HG03354 (cell line): ENCODE measurements around the gene SLC16A5.

Source experiments
- ATAC-seq: cut with Tn5 transposase; IDR thresholded peaks from one replicate; pipeline ENCODE4 v1.9.1; 2021; ENCODE audit warnings: mild to moderate bottlenecking; ENCODE audit not compliant: unreplicated experiment, poor library complexity, severe bottlenecking

The SLC16A5 gene

DNA sequence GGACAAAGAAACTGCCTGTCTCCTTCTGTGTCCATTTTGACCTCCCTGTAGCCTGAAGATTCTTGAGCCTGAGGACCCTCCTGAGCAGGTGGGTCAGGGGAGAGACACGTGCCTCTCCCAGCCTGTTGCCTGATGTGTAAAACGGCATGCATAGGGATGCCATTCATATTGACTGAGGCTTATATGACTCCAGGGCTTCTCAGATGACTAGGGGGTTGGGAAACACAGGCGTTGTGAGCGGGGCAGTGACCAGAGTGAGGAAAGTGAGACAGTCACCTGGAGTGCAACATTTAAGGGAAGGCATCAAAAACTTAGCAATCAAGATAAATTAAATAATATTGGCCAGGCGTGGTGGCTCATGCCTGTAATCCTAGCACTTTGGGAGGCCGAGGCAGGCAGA, 5.1 kb upstream of the SLC16A5 start:
- ATAC-seq: no peak

DNA sequence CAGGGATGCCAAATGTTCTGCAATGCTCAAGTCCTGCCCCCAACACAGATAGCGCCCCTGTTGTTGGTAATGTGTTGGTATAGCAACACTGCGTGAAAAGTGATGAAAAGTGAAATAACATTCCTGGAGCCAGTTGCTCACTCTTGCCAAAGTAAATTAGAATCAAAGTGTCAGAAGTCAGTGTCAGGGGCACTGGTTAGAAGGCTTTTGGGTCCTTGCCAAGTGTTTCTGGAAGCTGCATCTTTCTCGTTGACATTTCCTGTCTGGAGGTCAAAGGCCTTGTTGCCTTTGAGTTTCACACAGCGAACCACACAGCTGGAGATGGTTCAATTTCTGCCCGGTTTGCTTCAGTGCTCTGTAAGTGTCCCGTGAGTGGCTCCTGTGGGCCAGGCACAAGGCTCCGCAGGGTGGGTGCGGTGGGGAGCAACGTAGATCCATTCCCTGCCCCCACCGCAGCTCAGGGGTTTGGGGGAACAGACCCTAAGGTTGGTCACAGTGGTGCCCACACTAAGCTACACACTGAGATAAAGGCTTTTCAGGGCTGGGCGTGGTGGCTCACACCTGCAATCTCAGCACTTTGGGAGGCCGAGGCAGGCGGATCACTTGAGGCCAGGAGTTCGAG, 3.6 kb upstream of the SLC16A5 start:
- no peak for ATAC-seq

DNA sequence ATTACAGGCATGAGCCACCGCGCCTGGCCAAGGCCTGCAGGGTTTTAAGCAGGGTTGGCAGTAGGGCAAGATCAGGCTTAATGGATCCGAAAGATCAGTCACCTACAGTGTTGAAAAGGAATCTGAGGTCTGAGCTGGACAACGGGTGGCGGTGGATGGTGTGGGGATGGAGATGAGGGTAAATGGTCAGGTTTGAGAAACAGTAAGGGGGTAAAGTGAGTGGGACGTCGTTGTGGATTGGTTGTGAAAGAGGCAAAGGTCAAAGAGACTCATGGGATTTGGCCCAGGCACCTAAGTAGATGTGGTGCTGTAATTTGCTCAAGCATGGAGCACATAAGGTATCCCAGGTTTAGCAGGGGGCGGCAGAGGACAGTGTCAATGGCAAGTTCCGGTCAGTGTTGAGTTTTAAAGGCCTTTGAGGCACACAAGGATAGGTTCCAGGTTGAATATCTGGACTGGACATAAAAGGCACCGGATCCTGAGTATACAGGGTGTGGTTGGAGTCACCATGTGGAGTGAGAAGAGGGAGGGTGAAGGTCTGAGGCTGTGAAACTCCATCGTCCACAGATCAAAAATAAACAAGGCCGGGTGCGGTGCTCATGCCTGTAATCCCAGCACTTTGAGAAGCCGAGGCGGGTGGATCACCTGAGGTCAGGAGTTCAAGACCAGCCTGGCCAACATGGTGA, 1.1 kb upstream of the SLC16A5 start:
- ATAC-seq: no peak

DNA sequence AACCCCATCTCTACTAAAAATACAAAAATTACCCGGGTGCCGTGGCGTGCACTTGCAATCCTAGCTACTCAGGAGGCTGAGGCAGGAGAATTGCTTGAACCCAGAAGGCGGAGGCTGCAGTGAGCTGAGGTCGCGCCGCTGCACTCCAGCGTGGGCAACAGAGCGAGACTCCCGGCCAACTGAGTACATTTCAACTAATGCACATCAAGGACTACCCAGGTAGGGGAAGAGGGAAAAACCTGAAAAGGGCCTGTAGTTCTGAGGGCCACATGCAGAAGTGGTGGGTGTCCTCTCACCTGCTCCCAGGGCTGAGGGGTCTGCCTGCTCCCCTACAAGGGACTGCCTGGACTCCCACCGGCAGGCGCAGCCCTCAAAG, 584 bp upstream of the SLC16A5 start:
- ATAC-seq: no peak

DNA sequence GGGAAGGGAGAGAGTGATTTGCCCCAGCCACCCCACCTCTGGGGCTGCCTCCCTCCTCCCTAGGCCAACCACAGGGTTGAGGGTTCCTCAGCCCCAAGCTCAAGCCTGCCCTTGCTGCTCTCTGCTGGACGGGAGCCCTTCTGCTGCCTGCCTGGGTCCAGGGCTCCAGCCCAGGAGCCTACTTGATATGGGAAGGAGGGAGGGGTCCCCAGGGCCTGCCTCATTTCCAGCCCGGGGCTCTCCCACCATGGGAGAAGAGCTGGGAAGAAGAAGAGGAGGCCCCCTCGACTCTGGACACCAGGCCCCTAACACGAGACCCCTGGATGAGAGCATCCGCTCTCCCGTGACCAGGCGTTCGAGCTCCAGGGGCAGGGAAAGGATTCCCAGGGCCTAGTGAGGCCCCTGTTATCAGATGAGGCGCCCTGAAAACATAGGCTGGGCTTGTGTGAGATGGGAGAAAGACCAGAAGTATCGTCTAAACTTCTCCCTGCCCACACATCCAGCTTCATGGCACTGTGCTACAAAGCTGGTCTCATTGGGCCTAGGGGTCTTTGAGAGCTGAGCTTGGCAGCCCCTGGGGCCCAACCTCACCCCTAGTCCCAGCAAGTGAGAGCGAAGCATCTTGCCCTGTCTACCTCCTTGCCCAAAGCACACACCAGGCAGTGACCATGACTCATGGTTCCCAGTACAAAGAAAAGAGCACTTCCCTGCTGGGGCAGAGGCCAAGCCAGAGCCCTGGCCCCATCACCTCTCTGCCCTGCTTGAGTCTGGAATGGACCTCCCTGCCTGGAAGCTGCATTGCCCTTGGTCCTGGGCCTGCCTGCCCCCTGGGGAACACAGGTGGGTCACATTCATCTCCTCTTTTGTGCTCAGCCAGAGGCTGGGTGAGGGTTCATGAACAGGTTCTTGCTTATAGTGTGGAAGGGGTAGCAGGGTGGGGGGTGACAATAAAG, 987 bp downstream of the SLC16A5 start:
- ATAC-seq: peak; percentile 18

DNA sequence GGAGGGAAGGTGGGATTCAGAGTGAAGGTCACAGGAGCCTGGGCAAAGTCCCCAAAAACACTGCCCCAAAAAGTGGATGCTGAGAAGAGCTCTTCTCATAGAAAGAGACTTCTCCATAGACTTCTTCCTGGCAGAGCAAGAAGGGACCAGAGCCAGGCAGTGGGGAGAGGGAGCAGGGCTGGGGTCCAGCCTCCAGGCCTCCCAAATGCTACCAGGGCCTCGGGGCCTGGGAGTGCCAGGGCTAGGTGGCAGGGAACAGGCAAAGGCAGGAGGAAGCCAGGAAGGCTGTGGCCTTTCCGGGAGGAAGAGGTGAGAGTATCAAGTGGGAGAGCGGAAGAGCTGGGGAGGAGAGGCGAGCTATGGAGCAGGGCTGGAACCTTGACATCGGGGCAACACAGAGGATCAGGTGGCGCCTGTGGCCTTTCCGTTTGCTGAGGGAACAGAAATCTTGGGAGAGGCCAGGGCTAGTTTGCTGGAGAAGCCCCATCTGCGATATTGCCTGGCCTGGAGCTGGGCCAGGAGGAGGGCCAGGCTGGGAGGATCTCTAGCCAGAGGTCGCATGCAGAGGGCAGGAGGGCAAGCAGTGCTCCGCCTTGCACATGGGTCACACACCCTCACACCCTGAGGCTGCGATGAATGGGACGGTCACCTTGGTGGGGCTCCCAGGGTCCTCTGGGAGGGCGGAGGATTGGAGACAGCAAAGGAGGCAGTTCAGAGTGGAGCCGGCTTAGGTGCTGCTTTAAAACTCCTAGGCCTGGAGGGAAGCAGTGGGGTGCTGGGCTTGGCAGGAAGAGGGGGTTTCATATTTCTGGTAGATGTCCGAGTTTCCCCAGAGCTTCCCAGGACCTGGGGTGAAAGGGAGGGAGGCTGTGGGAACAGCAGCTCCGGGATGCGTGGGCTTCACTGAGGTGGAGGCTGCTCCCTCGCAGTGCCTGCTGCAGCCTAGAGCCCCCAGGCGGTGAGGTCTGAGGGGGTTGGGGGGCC, 3.4 kb downstream of the SLC16A5 start:
- no peak for ATAC-seq

DNA sequence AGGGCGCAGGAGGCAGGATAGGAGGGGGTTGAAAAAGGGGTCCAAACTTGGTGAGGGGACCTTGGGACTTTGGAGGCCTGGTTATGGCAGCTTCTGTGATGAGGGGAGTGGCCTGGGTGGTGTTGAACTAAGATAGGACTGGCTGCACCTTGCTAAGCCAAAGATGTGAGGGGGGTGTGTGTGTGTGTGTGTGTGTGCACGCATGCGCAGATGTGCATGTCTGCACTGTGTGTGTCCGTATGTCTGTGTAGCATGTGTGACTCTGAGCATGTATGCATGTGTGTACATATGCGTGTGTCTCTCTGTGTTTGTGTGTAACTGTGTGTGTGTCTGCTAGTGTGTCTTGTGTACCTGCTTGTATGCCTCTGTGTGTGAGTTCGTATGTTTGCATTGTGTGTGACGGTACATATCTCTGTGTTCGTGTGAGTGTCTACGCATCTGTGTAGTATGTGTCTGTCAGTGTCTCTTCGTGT, 4.1 kb downstream of the SLC16A5 start:
- no peak for ATAC-seq

DNA sequence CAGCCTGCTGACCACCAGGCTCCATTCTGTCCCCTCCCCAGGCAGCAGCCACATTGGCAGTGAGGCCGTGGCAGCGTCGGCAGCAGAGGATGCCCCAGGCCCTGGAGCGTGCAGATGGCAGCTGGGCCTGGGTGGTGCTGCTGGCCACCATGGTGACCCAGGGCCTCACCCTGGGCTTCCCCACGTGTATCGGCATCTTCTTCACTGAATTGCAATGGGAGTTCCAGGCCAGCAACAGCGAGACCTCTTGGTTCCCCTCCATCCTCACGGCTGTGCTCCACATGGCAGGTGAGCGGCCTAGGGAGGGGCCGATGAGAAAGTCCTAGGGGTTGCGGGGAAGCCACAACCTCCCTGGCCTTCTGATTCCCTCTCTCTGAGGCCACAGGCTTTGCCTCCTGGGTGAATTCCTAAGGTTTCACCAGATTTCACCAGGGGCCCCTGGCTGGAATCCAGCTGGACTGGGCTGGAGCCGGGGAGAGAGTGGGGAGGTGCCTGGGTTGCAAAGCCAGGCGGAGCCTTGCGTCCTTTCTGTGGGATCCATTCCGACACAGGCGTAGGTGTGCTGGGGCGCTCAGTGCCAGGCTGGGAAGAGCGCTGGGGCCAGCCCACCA, 5.9 kb downstream of the SLC16A5 start:
- ATAC-seq: no peak

DNA sequence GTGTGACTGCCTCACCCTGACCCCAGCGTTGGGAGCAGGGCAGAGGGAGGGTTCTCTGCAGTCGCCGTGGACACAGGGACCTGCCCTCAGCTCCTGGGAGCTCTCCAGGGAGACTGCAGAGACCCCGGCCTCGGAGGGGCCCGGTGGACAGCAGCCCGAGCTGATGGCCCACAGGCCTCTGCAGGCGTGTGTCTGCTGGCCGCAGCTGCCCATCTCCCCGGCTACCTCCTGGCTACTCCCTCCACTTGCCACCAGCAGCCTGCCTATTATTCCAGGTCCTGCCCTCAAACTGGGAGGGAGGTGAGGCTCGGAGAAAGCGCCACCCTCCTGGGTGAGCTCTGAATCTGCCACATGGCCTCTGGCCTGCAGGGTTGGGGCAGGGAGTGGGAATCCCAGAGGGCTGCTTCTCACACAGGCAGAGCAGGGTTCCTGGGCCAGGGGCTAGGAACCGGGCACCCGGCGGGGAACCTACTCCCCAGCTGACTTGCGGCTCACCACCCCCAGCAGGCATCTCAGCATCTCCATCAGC, 7.2 kb downstream of the SLC16A5 start:
- ATAC-seq: no peak

DNA sequence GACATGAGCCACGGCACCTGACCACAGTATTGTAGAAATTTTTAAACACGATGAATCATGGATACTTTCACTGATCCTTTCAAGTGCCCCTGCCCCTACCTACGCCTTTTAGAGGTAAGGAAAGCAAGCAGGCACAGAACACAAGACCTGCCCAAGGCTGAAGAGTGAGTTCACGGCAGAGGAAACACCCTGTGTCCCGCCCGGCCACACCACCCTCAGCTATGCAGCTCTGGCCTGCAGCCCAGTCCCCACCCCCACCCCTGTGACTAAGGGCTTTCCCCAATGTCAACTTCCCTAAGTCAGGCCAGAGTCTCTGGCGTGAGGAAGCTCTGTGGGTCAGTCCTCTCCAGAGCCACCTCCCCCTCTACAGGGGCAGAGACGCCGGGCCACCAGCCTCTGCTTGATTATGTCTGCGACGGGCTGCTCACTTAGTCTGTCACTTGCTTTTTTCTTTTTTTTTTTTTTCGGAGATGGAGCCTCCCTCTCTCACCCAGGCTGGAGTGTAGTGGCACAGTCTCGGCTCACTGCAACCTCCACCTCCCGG, 8.4 kb downstream of the SLC16A5 start:
- no peak for ATAC-seq

DNA sequence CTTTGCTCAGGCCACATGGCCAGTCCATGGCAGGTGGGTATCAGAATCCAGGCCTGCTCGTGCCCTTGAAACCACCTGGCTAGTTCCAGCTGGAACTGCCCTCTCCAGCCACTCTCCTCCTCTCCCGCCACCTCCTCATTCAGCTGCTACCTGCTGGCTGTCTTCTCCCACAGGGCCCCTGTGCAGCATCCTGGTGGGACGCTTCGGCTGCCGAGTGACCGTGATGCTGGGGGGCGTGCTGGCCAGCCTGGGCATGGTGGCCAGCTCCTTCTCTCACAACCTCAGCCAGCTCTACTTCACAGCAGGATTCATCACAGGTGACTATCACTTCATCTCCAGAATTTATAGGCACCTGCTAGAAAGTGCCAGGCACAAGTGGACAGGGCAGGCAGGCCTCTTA, 10.1 kb downstream of the SLC16A5 start:
- no peak for ATAC-seq

DNA sequence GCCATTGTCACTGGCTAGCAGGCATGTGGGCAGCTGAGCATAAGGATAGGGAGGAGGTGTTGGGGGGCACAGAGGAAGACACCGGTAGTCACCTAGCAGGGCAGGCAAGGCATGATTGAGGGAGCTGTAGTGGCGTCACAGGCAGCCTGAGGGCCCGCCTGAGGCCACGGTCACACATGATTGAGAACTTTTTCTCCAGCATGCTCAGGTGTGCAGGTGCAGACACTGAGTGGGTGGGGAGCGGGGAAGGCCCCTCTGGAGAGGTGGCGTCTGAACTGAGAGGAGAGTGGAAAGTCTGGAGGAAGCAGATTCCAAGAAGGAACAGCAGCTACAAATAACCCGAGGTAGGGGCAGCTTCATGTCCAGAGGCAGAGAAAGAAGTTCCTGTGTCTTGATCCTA, 11.1 kb downstream of the SLC16A5 start:
- ATAC-seq: no peak

DNA sequence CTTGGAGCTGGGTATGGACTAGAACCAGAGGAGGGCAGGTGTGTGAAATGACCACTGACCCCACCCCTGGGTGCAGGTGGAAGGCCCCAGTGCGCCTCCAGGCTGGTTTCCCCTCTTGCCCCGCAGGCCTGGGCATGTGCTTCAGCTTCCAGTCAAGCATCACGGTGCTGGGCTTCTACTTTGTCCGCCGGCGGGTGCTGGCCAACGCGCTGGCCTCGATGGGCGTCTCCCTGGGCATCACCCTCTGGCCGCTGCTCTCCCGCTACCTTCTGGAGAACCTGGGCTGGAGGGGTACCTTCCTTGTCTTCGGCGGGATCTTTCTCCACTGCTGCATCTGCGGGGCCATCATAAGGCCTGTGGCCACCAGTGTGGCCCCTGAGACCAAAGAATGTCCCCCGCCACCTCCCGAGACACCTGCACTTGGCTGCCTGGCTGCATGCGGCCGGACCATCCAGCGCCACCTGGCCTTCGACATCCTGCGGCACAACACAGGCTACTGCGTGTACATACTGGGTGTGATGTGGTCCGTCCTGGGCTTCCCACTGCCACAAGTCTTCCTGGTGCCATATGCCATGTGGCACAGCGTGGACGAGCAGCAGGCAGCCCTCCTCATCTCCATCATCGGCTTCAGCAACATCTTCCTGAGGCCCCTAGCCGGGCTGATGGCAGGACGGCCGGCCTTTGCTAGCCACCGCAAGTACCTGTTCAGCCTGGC, 12.3 kb downstream of the SLC16A5 start:
- no peak for ATAC-seq

DNA sequence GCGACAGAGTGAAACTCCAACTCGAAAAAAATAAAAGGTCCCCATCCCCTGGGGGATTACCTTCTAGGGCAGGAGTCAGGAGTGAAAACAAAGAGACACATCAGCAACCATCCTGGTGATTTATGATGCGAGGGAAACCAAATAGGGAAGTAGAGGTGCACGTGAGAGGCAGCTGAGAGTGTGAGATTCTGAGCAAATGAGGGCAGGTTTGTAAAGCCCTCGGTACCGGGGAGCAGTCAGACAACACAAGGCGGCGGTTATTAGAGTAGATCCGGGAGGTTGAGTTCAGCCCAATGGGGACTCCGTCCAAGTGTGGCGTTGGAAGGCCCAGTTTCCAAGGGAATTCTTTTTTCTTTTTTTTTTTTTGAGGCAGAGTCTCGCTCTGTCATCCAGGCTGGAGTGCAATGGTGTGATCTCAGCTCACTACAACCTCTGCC, 14.6 kb downstream of the SLC16A5 start:
- ATAC-seq: no peak

DNA sequence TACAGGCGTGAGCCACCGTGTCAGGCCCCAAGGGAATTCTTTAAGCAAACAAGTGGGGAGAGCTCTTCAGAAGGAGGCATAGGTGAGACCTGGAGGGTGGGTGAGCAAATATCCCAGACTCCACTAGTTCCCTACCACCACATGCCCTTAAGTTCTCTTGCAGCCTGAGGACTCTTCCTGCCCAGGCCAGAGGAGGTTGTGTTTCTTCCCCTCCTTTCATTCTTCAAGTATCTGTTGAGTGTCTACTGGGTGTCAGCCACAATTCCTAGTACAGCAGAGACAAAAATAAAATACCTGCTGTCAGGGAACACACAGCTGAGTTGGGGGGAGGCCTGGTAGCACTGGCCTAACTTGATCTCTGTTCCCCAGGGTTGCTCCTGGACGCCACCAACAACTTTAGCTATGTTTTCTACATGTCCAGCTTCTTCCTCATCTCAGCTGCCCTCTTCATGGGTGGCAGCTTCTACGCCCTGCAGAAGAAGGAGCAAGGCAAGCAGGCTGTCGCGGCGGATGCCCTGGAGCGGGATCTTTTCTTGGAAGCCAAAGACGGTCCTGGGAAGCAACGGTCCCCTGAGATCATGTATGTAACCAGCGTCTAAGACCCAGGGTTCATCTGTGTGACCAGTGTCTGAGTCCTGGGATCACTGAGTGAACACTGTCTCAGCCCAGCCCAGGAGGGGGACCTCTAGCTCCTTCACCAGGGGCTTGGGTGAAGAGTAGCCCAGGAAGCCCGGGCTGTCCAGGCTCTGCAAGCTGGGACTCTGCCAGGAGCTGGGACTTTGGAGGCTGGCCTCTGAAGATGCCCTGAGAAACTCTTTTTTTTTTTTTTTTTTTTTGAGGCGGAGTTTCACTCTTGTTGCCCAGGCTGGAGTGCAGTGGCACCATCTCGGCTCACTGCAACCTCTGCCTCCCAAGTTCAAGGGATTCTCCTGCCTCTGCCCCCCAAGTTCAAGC, 16.1 kb downstream of the SLC16A5 start:
- no peak for ATAC-seq

DNA sequence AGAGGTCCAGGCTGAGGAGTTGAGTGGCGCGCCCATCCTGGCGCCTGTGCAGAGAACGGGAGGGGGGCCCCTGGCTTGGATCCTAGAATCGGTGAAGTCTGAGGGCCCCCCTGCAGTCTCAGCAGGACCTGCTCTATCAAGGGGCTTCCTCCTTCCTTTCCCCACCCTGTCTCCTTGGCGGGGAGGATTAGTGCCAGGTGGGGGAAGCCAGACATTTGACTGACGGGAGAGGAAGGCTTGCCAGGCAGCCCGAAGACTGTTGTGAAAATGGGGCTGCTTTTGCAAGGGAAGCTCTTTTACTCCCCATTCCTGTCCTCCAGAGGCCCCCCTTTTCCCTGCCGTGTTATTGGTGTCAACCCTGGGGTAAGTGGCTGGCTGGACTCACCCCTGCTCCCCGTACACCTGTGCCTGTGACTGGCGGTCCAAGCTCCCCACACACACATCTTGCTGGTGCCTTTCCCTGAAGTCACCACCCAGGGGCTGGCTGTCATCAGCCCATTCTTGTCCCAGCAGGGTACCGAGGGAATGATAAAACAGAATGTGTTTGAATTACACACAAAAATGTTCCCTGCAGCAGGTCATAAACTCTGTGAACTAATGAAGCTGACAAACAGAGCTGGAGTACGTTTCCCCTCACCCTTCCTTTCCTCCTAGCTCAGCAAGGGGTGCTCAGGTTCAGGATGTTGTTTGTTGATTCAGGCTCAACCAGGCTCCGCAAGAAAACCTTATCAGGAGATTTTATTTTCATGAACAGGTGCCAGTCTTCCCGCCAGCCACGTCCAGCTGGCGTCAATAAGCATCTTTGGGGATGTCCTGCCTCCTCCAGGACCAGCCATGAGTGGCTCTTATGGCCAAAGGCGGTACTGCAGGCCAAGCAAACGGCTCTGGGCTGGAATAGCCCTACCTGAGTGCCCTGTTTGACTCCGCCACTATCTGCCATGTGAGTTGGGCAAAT, 17.6 kb downstream of the SLC16A5 start:
- ATAC-seq: no peak
